ENCODE measurements around the gene DYNLT4.

GRCh38 chr1:44803312-44804095, 3.6 kb downstream of the DYNLT4 start:
- TF ChIP-seq POLR2A (IDR thresholded peaks at IDR 0.05), result no peak
- TF ChIP-seq, protein P1, sequence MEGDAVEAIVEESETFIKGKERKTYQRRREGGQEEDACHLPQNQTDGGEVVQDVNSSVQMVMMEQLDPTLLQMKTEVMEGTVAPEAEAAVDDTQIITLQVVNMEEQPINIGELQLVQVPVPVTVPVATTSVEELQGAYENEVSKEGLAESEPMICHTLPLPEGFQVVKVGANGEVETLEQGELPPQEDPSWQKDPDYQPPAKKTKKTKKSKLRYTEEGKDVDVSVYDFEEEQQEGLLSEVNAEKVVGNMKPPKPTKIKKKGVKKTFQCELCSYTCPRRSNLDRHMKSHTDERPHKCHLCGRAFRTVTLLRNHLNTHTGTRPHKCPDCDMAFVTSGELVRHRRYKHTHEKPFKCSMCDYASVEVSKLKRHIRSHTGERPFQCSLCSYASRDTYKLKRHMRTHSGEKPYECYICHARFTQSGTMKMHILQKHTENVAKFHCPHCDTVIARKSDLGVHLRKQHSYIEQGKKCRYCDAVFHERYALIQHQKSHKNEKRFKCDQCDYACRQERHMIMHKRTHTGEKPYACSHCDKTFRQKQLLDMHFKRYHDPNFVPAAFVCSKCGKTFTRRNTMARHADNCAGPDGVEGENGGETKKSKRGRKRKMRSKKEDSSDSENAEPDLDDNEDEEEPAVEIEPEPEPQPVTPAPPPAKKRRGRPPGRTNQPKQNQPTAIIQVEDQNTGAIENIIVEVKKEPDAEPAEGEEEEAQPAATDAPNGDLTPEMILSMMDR (IDR thresholded peaks at IDR 0.05), result no peak

Measured in adrenal gland (tissue), 5 donors.